ENCODE results near the gene TRIM5. TPM values are rescaled to one million over a fixed set of nuclear protein-coding genes. Genes with fewer than 3 reads are reported as not detected.
"Not testable (repeated sequence)": the region's sequence is repeated elsewhere in the genome, so short reads cannot be mapped to it uniquely, and the experiment has no call there.

Gene TRIM5
- total and polyA plus RNA-seq, 5 experiments from 2014 or later, result 9.6 to 41.8 (median 10.4) TPM

DNA sequence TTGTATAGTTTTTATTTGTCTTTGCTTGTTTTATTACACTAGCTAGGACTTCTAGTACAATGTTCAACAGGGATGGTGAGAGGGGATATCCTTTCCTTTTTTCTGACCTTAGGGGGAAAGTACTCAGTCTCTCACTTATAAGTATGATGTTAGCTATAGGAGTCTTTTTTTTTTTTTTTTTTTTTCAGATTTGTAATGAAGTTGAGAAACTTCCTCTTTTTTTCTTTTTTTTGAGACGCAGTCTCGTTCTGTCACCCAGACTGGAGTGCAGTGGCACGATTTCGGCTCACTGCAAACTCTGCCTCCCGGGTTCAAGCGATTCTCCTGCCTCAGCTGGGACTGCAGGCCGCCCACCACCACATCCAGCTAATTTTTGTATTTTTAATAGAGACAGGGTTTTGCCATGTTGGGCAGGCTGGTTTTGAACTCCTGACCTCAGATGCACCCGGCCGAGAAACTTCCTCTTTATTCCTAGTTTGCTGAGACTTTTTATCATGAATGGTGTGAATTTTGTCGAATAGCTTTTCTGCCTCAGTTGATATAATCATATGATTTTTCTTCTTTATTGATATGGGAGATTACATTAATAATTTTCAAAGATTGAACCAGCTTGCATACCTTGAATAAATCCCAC, 15.7 kb upstream of the TRIM5 start:
- peak overlapping the region in 7 of 10 donors; percentile 22 to 82 (median 58) for H3K27ac Mint-ChIP-seq
- ATAC-seq (no peak), DNase-seq (no peak)
- H3K9me3 Mint-ChIP-seq, result no peaks in the 10 kb centered on the region
- POLR2A ChIA-PET, result interaction anchor here (0.6 to 4.4 kb wide), 4 partner anchors 10 to 16 kb away, joined by 3 to 24 read pairs (median 4); partner anchors contain the start of gene TRIM22
- H3K4me1 Mint-ChIP-seq, result peaks cover 22 to 84% (median 70%) of the 10 kb centered on the region in 4 donors
- peaks cover 6 to 91% (median 51%) of the 10 kb centered on the region in 3 donors for H3K36me3 Mint-ChIP-seq
- no peaks in the 10 kb centered on the region for H3K27me3 Mint-ChIP-seq
- H3K4me3 Mint-ChIP-seq, result peak overlapping the region in 6 of 10 donors; percentile 0 to 68 (median 26)

DNA sequence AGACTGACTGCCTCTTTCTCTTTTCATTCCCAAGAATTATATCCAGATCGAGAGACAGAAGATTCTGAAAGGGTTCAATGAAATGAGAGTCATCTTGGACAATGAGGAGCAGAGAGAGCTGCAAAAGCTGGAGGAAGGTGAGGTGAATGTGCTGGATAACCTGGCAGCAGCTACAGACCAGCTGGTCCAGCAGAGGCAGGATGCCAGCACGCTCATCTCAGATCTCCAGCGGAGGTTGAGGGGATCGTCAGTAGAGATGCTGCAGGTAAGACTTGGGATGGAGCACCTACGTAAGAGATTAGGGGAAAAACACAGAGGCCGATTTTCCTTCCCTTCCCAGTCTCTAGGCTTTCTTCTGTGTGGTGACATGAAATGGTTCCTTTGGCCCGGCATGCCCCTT, 13.4 kb upstream of the TRIM5 start:
- Mint-ChIP-seq H3K27ac (peak overlapping the region; percentile 6 to 86 (median 64)), H3K36me3 (peaks cover 11 to 85% (median 50%) of the 10 kb centered on the region in 3 donors), H3K4me3 (no peak overlapping the region), H3K27me3 (no peaks in the 10 kb centered on the region), H3K9me3 (no peaks in the 10 kb centered on the region), H3K4me1 (peaks cover 29 to 88% (median 76%) of the 10 kb centered on the region in 4 donors)
- no peak for DNase-seq
- no peak for ATAC-seq
- POLR2A ChIA-PET, result interaction anchor here (0.7 kb wide), 1 partner anchor 14 kb away, joined by 3 read pairs; the partner anchor contains the start of gene TRIM5

DNA sequence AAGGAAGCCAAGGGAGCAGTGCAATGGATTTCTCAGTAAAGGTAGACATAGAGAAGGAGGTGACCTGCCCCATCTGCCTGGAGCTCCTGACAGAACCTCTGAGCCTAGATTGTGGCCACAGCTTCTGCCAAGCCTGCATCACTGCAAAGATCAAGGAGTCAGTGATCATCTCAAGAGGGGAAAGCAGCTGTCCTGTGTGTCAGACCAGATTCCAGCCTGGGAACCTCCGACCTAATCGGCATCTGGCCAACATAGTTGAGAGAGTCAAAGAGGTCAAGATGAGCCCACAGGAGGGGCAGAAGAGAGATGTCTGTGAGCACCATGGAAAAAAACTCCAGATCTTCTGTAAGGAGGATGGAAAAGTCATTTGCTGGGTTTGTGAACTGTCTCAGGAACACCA, 11.3 kb upstream of the TRIM5 start:
- Mint-ChIP-seq H3K27ac (peak overlapping the region; percentile 4 to 88 (median 79)), H3K4me1 (peaks cover 31 to 84% (median 76%) of the 10 kb centered on the region in 4 donors), H3K9me3 (no peaks in the 10 kb centered on the region), H3K27me3 (no peaks in the 10 kb centered on the region), H3K36me3 (peaks cover 11 to 77% (median 41%) of the 10 kb centered on the region in 3 donors), H3K4me3 (peak overlapping the region in 2 of 10 donors; percentile 2 to 61)
- DNase-seq (no peak), ATAC-seq (no peak)
- POLR2A ChIA-PET, result no interaction called here

DNA sequence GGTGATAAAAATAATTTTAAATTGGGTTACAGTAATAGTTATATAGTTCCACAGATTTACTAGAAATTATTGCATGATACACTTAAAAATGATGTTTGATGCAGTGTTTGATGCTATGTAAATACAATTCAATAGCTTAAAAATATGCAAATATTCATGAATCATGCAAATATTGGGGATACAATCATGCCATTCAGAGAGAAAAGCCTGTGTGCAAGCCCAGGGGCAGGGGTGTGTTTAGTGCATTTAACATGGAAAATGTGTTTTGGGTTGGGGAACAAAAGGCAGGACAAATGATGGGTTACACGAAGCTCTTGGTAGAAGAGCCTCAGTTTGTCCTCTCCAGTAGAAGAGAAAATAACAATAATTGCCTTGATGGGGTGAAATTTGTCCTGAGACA, 10.7 kb upstream of the TRIM5 start:
- peak overlapping the region in 7 of 10 donors; percentile 13 to 87 (median 78) for H3K27ac Mint-ChIP-seq
- POLR2A ChIA-PET, result interaction anchor here (0.7 kb wide), 1 partner anchor 18 kb away, joined by 4 read pairs; no protein-coding TSS in a partner anchor
- ATAC-seq (no peak), DNase-seq (no peak)
- no peaks in the 10 kb centered on the region for H3K9me3 Mint-ChIP-seq
- H3K4me3 Mint-ChIP-seq, result peak overlapping the region in 1 of 10 donors; percentile 48
- peaks cover 11 to 71% (median 39%) of the 10 kb centered on the region in 3 donors for H3K36me3 Mint-ChIP-seq
- peaks cover 33 to 78% (median 73%) of the 10 kb centered on the region in 4 donors for H3K4me1 Mint-ChIP-seq
- H3K27me3 Mint-ChIP-seq, result no peaks in the 10 kb centered on the region

DNA sequence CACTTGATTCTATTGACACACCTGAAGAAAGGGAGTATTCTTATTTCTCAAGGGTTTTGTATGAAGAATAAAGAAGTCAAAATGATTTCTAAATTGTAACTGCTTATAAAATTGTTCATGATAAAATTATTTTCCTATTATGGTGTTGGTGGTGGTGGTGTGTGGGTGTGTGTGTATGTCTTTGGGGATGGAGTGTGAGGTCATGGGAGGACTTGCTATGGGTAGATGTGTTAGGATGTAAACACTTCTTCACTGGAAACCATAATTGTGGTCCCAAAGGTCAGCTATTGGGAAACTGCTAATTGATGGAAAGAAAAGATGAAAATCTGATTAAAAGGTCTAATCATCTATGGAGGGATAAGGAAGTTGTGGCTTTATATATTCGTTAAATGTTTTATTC, 9.8 kb upstream of the TRIM5 start:
- POLR2A ChIA-PET, result no interaction called here
- peaks cover 41 to 77% (median 66%) of the 10 kb centered on the region in 4 donors for H3K4me1 Mint-ChIP-seq
- H3K27ac Mint-ChIP-seq, result peak overlapping the region; percentile 14 to 90 (median 72)

DNA sequence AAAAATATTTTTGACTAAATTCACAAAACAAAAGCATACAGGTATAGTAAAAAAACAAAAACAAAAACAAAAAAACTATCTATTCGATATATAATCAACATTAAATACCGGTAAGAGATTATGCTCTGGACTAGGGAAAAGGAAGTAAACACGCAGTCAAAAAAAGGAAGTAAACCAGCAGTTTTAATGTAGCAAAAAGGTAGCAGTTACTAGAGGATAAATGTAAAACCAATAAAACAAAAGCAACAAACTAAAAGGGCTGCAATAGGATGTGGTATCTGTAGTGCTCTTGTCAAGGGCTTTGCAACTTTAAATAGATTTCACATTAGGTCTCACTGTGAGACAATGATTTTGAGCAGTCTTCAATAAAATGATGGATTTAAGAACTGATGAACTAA, 7.1 kb upstream of the TRIM5 start:
- no peaks in the 10 kb centered on the region for H3K9me3 Mint-ChIP-seq
- H3K4me1 Mint-ChIP-seq, result peaks cover 41 to 75% (median 67%) of the 10 kb centered on the region in 4 donors
- DNase-seq, result peak in 2 of 10 donors; percentile 29
- peak; percentile 8 to 51 for ATAC-seq
- no peaks in the 10 kb centered on the region for H3K27me3 Mint-ChIP-seq
- peak overlapping the region; percentile 91 to 98 (median 95) for H3K27ac Mint-ChIP-seq
- peaks cover 5 to 38% (median 28%) of the 10 kb centered on the region in 3 donors for H3K36me3 Mint-ChIP-seq
- POLR2A ChIA-PET, result interaction anchor here (3.2 kb wide), 1 partner anchor 9 kb away, joined by 24 read pairs; no protein-coding TSS in a partner anchor
- H3K4me3 Mint-ChIP-seq, result peak overlapping the region; percentile 92 to 97 (median 94)

More for the DNA sequence above, 9.8 kb upstream of the TRIM5 start:
- Mint-ChIP-seq H3K4me3 (peak overlapping the region in 9 of 10 donors; percentile 27 to 70 (median 59)), H3K9me3 (no peaks in the 10 kb centered on the region), H3K36me3 (peaks cover 11 to 62% (median 39%) of the 10 kb centered on the region in 3 donors), H3K27me3 (no peaks in the 10 kb centered on the region)
- DNase-seq (no peak), ATAC-seq (no peak)

DNA sequence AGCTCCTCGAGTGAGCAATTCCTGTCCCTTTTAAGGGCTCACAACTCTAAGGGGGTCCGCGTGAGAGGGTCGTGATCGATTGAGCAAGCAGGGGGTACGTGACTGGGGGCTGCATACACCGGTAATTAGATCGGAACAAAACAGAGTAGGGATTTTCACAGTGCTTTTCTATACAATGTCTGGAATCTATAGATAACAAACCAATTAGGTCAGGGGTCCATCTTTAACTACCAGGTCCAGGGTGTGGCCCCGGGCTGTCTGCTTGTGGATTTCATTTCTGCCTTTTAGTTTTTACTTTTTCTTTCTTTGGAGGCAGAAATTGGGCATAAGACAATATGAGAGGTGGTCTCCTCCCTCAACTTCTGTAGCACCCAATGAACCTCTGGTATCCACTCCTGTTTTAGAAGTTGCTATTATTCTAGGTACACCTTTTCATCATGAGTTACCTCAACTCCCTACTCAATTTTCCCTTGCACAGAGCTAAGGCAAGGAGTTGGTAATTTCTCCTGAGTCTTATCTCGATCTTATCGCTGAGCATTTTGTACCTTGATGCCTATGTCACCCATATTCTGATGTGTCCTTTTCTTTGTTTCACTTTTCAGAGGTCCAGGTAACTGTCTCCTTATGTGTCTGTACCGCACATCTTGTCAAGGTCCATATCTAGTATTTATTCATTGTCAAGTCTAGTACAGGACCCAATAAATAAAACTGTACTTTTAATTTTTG, 6.5 kb upstream of the TRIM5 start:
- H3K4me1 Mint-ChIP-seq, result peaks cover 39 to 70% (median 64%) of the 10 kb centered on the region in 4 donors
- H3K27ac Mint-ChIP-seq, result peak overlapping the region; percentile 91 to 98 (median 96)
- H3K36me3 Mint-ChIP-seq, result peaks cover 5 to 32% (median 25%) of the 10 kb centered on the region in 3 donors
- POLR2A ChIA-PET, result interaction anchor here (0.6 to 3.2 kb wide), 3 partner anchors 10 to 69 kb away, joined by 5 to 24 read pairs (median 6); no protein-coding TSS in a partner anchor
- DNase-seq (peak in 1 of 10 donors; percentile 6), ATAC-seq (peak in 1 of 2 donors; percentile 11)
- peak overlapping the region; percentile 92 to 97 (median 94) for H3K4me3 Mint-ChIP-seq
- not testable (repeated sequence) for H3K9me3 Mint-ChIP-seq, H3K27me3 Mint-ChIP-seq

DNA sequence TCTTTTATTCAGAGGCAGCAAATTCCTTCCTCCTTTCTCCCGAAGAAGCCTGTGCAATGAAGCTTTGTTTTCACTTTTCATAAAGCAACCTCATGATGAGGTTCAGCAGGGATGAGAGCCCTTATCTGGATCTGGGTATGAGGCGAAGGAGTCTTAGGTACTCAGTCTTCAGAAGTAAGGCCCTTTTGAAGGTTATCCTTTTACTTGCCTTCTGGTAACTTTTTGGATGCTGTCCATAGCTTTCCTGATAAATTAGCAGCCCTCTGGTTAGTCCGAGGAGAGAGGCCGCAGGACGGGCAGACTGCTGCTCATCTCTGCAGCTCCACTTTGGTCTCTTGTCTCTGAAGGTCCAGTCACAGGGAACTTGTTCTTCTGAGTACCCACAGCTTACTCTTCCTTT, 5.9 kb upstream of the TRIM5 start:
- POLR2A ChIA-PET, result interaction anchor here (0.6 to 3.2 kb wide), 5 partner anchors 10 to 1056 kb away, joined by 4 to 24 read pairs (median 6); no protein-coding TSS in a partner anchor
- H3K27me3 Mint-ChIP-seq, result no peaks in the 10 kb centered on the region
- ATAC-seq (no peak), DNase-seq (no peak)
- H3K4me3 Mint-ChIP-seq, result peak overlapping the region; percentile 92 to 97 (median 94)
- H3K36me3 Mint-ChIP-seq, result peaks cover 5 to 25% (median 20%) of the 10 kb centered on the region in 3 donors
- no peaks in the 10 kb centered on the region for H3K9me3 Mint-ChIP-seq
- H3K4me1 Mint-ChIP-seq, result peaks cover 33 to 68% (median 60%) of the 10 kb centered on the region in 4 donors
- peak overlapping the region; percentile 91 to 98 (median 96) for H3K27ac Mint-ChIP-seq

DNA sequence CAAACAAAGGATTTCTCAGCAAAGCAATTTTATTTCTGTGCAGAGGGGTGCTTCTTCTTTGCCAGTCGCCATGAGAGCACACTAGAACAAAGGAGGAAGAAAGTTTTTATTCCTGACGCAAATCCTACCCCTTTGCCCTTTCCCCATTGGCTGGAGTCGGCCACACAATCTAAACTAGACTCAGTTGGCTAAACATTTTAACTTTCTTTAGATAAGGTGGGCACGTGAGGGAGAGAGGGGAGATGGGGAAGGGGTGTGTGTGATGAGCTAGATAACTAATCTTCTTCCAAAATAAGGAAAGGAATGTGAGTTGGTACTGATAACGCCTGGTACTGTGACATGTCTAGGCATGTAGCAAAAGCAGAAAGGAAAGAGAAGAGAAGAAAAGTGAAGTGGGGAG, 5.3 kb upstream of the TRIM5 start:
- DNase-seq (no peak), ATAC-seq (peak in 1 of 2 donors; percentile 4)
- H3K36me3 Mint-ChIP-seq, result peaks cover 5 to 22% (median 20%) of the 10 kb centered on the region in 3 donors
- peak overlapping the region; percentile 91 to 98 (median 96) for H3K27ac Mint-ChIP-seq
- no peaks in the 10 kb centered on the region for H3K9me3 Mint-ChIP-seq
- no peaks in the 10 kb centered on the region for H3K27me3 Mint-ChIP-seq
- H3K4me3 Mint-ChIP-seq, result peak overlapping the region; percentile 92 to 97 (median 94)
- POLR2A ChIA-PET, result interaction anchor here (0.6 to 3.2 kb wide), 7 partner anchors 11 to 1056 kb away, joined by 3 to 24 read pairs (median 5); partner anchors contain the start of gene TAF10
- H3K4me1 Mint-ChIP-seq, result peaks cover 35 to 68% (median 58%) of the 10 kb centered on the region in 4 donors

DNA sequence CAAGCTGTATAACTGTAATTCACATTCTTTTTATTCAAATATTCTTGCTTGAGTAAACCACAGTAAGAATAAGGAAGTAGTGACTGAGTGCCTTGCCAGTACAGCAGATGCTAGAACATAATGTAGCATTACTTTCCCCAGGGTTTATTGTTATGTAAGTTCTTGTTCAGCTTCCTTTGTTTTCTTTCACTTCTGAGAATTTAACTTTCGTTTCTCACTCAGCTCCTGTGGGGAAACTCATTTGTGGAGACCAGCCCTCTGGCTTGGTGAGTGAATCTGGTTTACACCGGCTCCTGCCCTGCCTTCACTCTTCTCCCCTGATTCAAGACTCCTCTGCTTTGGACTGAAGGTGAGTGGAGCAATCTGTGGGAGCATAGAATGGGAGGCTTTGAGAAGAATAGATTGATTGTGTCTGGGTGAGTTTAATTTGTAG, 4.7 kb upstream of the TRIM5 start, which contains the start of gene TRIM22:
TRIM22 (plus strand) TSS at position 240 of the 433 bp plus-strand sequence. CDS start 6,443 bp downstream, outside the sequence.
- peaks cover 32 to 68% (median 58%) of the 10 kb centered on the region in 4 donors for H3K4me1 Mint-ChIP-seq
- no peaks in the 10 kb centered on the region for H3K9me3 Mint-ChIP-seq
- POLR2A ChIA-PET, result interaction anchor here (0.6 to 3.2 kb wide), 8 partner anchors 11 to 1057 kb away, joined by 3 to 24 read pairs (median 4); partner anchors contain the start of genes FHIP1B, TAF10 and TRIM34
- H3K36me3 Mint-ChIP-seq, result peaks cover 5 to 20% (median 18%) of the 10 kb centered on the region in 3 donors
- peak within 1 kb of the TSS; percentile 92 to 97 (median 94) for H3K4me3 Mint-ChIP-seq
- peak; percentile 52 to 63 for ATAC-seq
- no peaks in the 10 kb centered on the region for H3K27me3 Mint-ChIP-seq
- DNase-seq, result peak; percentile 16 to 75 (median 40)
- peak within 1 kb of the TSS; percentile 91 to 98 (median 96) for H3K27ac Mint-ChIP-seq

DNA sequence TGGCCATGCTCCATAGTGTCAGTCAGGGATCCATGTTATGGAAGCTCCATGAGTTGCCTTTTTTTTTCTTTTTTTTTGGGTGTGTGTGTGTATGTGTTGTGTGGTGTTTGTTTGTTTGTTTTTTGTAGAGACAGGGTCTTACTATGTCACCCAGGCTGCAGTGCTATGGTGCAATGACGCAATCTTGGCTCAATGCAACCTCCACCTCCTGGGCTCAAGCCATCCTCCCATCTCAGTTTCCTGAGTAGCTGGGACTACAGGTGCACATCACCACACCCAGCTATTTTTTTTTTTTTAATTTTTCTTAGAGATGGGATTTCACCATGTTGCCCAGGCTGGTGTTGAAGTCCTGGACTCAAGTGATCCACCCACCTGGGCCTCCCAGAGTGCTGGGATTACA, 3.6 kb upstream of the TRIM5 start:
- POLR2A ChIA-PET, result interaction anchor here (1.1 kb wide), 1 partner anchor 12 kb away, joined by 6 read pairs; no protein-coding TSS in a partner anchor
- peak overlapping the region in 8 of 10 donors; percentile 31 to 94 (median 48) for H3K4me3 Mint-ChIP-seq
- peak overlapping the region; percentile 86 to 98 (median 95) for H3K27ac Mint-ChIP-seq
- ATAC-seq, result no peak
- no peaks in the 10 kb centered on the region for H3K27me3 Mint-ChIP-seq
- H3K36me3 Mint-ChIP-seq, result peaks cover 0 to 12% (median 11%) of the 10 kb centered on the region in 3 donors
- no peak for DNase-seq
- H3K9me3 Mint-ChIP-seq, result no peaks in the 10 kb centered on the region
- H3K4me1 Mint-ChIP-seq, result peaks cover 36 to 69% (median 57%) of the 10 kb centered on the region in 4 donors

DNA sequence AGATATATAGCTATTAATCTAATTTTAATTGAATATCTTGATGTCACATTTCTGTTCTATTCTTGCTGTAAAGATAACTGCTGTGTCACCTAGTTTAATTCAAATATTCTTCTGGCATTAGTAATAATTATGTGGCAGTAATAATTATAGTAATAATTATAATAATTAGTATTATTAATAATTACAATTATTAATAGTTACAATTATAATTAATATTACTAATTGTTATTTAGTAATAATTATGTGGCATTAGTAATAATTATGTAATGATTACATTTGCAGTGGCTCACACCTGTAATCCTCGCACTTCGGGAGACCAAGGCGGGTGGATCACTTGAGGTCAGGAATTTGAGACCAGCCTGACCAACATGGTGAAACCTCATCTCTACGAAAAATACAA, 1.6 kb upstream of the TRIM5 start:
- Mint-ChIP-seq H3K9me3 (no peaks in the 10 kb centered on the region), H3K4me1 (peaks cover 33 to 64% (median 56%) of the 10 kb centered on the region in 4 donors), H3K4me3 (no peak overlapping the region), H3K27me3 (no peaks in the 10 kb centered on the region), H3K27ac (peak overlapping the region in 3 of 10 donors; percentile 24 to 78 (median 74)), H3K36me3 (peaks cover 0 to 9% (median 2%) of the 10 kb centered on the region in 3 donors)
- no peak for ATAC-seq
- DNase-seq, result no peak
- POLR2A ChIA-PET, result no interaction called here
